Measurements from ENCODE around the gene ZNF160.

DNA sequence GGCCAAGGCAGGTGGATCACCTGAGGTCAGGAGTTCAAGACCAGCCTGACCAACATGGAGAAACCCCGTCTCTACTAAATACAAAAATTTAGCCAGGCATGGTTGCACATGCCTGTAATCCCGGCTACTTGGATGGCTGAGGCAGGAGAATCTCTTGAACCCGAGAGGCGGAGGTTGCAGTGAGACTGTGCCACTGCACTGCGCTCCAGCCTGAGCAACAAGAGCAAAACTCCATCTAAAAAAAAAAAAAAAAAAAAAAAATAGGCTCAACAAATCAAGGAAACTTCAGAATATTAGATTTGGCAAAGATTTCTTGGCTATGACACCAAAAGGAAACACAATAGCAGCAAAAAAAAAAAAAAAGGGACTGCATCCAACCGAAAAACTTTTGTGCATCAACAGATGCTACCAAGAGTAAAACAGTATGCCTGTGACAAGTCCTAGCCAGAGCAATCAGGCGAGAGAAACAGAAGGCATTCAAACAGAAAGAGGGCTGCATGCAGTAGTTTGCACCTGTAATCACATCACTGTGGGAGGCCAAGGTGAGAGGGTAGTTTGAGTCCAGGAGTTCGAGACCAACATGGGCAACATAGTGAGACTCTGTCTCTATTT, 23.8 kb downstream of the ZNF160 start:
- no peak for TF ChIP-seq EZH2 (IDR thresholded peaks at IDR 0.05)
- TF ChIP-seq, protein P1, sequence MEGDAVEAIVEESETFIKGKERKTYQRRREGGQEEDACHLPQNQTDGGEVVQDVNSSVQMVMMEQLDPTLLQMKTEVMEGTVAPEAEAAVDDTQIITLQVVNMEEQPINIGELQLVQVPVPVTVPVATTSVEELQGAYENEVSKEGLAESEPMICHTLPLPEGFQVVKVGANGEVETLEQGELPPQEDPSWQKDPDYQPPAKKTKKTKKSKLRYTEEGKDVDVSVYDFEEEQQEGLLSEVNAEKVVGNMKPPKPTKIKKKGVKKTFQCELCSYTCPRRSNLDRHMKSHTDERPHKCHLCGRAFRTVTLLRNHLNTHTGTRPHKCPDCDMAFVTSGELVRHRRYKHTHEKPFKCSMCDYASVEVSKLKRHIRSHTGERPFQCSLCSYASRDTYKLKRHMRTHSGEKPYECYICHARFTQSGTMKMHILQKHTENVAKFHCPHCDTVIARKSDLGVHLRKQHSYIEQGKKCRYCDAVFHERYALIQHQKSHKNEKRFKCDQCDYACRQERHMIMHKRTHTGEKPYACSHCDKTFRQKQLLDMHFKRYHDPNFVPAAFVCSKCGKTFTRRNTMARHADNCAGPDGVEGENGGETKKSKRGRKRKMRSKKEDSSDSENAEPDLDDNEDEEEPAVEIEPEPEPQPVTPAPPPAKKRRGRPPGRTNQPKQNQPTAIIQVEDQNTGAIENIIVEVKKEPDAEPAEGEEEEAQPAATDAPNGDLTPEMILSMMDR (IDR thresholded peaks at IDR 0.05), result no peak
- TF ChIP-seq EZH2phosphoT487 (IDR thresholded peaks at IDR 0.05), result no peak

All from neural progenitor cell (in vitro differentiated cells).